SU-DHL-6 (cell line): ENCODE measurements around the gene ITSN1.

ENCODE experiments used
- CTCF ChIP-seq: fragments of 200-600 bp; sonication (generic); IDR thresholded peaks from one replicate; pipeline ENCODE4 v1.5.1; 2017; ENCODE audit warnings: antibody characterized with exemption, mild to moderate bottlenecking, low read length, moderate library complexity; ENCODE audit not compliant: insufficient read depth, poor library complexity, severe bottlenecking
- EZH2phosphoT487 ChIP-seq: fragments of 200-600 bp; sonication (generic), shearing (Covaris generic); conservative IDR thresholded peaks from 2 replicates; pipeline ENCODE4 v1.6.1; 2018; ENCODE audit warnings: mild to moderate bottlenecking, antibody characterized with exemption, low read length, moderate library complexity, mixed read lengths

GRCh38 chr21:33828577-33828976 lies 186.3 kb downstream of the ITSN1 start:
- no peak for TF ChIP-seq EZH2phosphoT487
- no peak for TF ChIP-seq CTCF
